Endodermal cell (in vitro differentiated cells): Measurements from ENCODE around the gene RPS27L. TPM values are rescaled to one million over a fixed set of nuclear protein-coding genes. Genes with fewer than 3 reads are reported as not detected.
A peak's percentile ranks its signal among the peaks of the same experiment; 100 is the strongest.

Source experiments
- DNase-seq: peaks from one replicate; pipeline ENCODE4 v3.0.0-alpha.2; 2017
- H3K27ac ChIP-seq: 2 replicates; pipeline ENCODE4 v1.5.1; 2013; ENCODE audit warnings: mild to moderate bottlenecking, low read depth, low read length, moderate library complexity
- H3K27me3 ChIP-seq: 2 replicates; pipeline ENCODE4 v1.6.1; 2013; ENCODE audit warnings: mild to moderate bottlenecking, low read length, moderate library complexity; ENCODE audit not compliant: insufficient read depth, control insufficient read depth, poor library complexity, severe bottlenecking
- H3K36me3 ChIP-seq: 2 replicates; pipeline ENCODE4 v1.7.0; 2013; ENCODE audit warnings: mild to moderate bottlenecking, low read length, moderate library complexity; ENCODE audit not compliant: control insufficient read depth, insufficient read depth
- H3K4me1 ChIP-seq: one replicate; pipeline ENCODE4 v1.7.0; 2013; ENCODE audit warnings: low read length; ENCODE audit not compliant: control insufficient read depth, insufficient read depth
- H3K4me3 ChIP-seq: 2 replicates; pipeline ENCODE4 v1.5.1; 2013; ENCODE audit warnings: mild to moderate bottlenecking, low read length, moderate library complexity
- H3K9ac ChIP-seq: 2 replicates; pipeline ENCODE4 v1.6.1; 2013; ENCODE audit warnings: mild to moderate bottlenecking, low read length, moderate library complexity; ENCODE audit not compliant: poor library complexity, severe bottlenecking; ENCODE audit errors: extremely low read depth
- H3K9me3 ChIP-seq: 2 replicates; pipeline ENCODE4 v1.6.1; 2013; ENCODE audit warnings: mild to moderate bottlenecking, low read length, moderate library complexity; ENCODE audit not compliant: control insufficient read depth
- H3K27ac Mint-ChIP-seq: 2 replicates; pipeline ENCODE4 v1.8.0; 2020; ENCODE audit warnings: mixed read lengths
- H3K27me3 Mint-ChIP-seq: 2 replicates; pipeline ENCODE4 v1.8.0; 2021; ENCODE audit warnings: mild to moderate bottlenecking, mixed read lengths; ENCODE audit not compliant: insufficient read depth
- H3K36me3 Mint-ChIP-seq: 2 replicates; pipeline ENCODE4 v1.8.0; 2020; ENCODE audit warnings: low read depth, mixed read lengths
- H3K4me1 Mint-ChIP-seq: 2 replicates; pipeline ENCODE4 v1.8.0; 2020; ENCODE audit warnings: mixed read lengths
- H3K4me3 Mint-ChIP-seq: 2 replicates; pipeline ENCODE4 v1.8.0; 2020; ENCODE audit warnings: mild to moderate bottlenecking, moderate library complexity, mixed read lengths
- H3K9me3 Mint-ChIP-seq: 2 replicates; pipeline ENCODE4 v1.8.0; 2020; ENCODE audit warnings: mild to moderate bottlenecking, mixed read lengths
- WGBS, 2 experiments: methylation state at CpG; one replicate each; pipeline versions ENCODE4 v1.1.5 to v1.1.7; 2013; ENCODE audit warnings: missing lambda C conversion rate in 2 of 2, mixed read lengths in 1 of 2; ENCODE audit not compliant: insufficient coverage in 1 of 2, insufficient read length in 1 of 2; 5-methylcytosine and 5-hydroxymethylcytosine counted together
- total RNA-seq, 2 donors: library from RNA; stranded (reverse); fragmentation: NEBNext Ultra II Directional in 1 of 2; extraction: Animal tissue kit (Norgen Biotek cat#: 25700) in 1 of 2; gene quantifications; 2 replicates in 1 of 2; 3 replicates in 1 of 2; pipeline ENCODE4 v1.2.1, GENCODE V29; 2021
- TF ChIP-seq, protein P1 (sequence below): fragments of 200-600 bp; sonication (generic); conservative IDR thresholded peaks from 2 replicates; pipeline ENCODE4 v1.5.0; 2021; ENCODE audit warnings: antibody characterized with exemption, mild to moderate bottlenecking

The RPS27L gene
- total RNA-seq, 2 donors from 2014 or later, result 56.2 to 68.8 TPM

DNA sequence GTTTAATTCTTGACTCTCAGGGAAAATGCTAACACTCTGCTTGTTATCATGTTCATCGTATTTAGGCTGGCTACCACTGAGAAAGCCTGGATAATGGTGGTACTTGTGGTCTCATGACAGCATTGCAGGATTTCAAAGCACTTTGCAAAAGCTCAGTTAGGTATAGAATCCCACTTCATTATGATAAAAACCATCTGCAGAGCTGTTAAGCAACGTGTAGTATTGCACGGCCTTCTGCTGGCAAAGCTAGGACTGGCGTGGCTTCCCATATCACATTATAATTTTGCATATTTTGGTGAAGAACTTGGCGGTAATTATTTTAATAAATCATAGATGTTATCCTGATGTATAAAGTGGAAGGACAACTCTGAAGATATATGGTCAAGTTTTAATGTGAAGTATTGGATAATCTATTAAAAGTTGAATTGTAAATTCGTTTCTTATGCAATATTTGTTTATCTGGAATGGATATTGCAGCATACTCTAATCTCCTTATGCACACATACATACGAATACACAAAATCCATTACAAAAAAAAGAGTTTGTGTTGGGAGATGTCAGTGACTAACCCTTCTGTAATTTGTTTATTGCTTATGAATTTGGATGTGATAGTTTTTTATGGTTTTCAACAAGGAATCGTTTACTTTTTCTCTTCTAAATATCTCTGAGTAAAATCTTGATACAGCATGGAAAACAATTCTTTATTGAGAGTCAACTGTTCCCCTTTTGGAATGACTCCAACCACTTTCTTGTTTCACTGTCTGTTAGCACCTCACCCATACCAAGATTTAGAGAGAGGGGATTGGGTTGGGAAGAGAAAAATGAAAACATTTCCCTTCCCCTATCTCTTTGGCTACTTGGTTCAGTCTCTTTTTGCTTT, 41.3 kb upstream of the RPS27L start:
- H3K9ac ChIP-seq, result no peak overlapping the region
- TF ChIP-seq, protein P1, sequence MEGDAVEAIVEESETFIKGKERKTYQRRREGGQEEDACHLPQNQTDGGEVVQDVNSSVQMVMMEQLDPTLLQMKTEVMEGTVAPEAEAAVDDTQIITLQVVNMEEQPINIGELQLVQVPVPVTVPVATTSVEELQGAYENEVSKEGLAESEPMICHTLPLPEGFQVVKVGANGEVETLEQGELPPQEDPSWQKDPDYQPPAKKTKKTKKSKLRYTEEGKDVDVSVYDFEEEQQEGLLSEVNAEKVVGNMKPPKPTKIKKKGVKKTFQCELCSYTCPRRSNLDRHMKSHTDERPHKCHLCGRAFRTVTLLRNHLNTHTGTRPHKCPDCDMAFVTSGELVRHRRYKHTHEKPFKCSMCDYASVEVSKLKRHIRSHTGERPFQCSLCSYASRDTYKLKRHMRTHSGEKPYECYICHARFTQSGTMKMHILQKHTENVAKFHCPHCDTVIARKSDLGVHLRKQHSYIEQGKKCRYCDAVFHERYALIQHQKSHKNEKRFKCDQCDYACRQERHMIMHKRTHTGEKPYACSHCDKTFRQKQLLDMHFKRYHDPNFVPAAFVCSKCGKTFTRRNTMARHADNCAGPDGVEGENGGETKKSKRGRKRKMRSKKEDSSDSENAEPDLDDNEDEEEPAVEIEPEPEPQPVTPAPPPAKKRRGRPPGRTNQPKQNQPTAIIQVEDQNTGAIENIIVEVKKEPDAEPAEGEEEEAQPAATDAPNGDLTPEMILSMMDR, result no peak
- no peak overlapping the region for H3K27ac ChIP-seq
- H3K27ac Mint-ChIP-seq, result no peak overlapping the region
- H3K27me3 Mint-ChIP-seq, result no peaks in the 10 kb centered on the region
- DNase-seq, result no peak
- no peaks in the 10 kb centered on the region for H3K36me3 ChIP-seq
- no peaks in the 10 kb centered on the region for H3K4me1 ChIP-seq
- H3K4me1 Mint-ChIP-seq, result peaks cover 43% of the 10 kb centered on the region
- WGBS, 2 experiments, result 73 to 84% methylated on average over 3 to 6 of the region's 8 CpGs
- no peaks in the 10 kb centered on the region for H3K9me3 ChIP-seq
- no peaks in the 10 kb centered on the region for H3K27me3 ChIP-seq
- no peak overlapping the region for H3K4me3 ChIP-seq
- no peaks in the 10 kb centered on the region for H3K9me3 Mint-ChIP-seq
- H3K36me3 Mint-ChIP-seq, result peaks cover 2% of the 10 kb centered on the region
- H3K4me3 Mint-ChIP-seq, result no peak overlapping the region

- no peaks in the 10 kb centered on the region for H3K9me3 ChIP-seq
- Mint-ChIP-seq H3K27ac (peak overlapping the region; percentile 63), H3K9me3 (no peaks in the 10 kb centered on the region), H3K27me3 (no peaks in the 10 kb centered on the region), H3K36me3 (peaks cover 2% of the 10 kb centered on the region), H3K4me3 (no peak overlapping the region), H3K4me1 (peaks cover 43% of the 10 kb centered on the region)
- no peak overlapping the region for H3K4me3 ChIP-seq
- H3K27me3 ChIP-seq, result no peaks in the 10 kb centered on the region
- H3K4me1 ChIP-seq, result no peaks in the 10 kb centered on the region
- H3K9ac ChIP-seq, result no peak overlapping the region
- whole genome bisulfite sequencing, 2 experiments, result 100% methylated on average over 1 of the region's 1 CpG; no CpG with 5 or more reads in 1 of the 2 experiments
- no peaks in the 10 kb centered on the region for H3K36me3 ChIP-seq
- no peak overlapping the region for H3K27ac ChIP-seq
- DNase-seq, result no peak
- TF ChIP-seq, protein P1, result no peak
Measured at GRCh38 chr15:63197626-63198025, 40.3 kb upstream of the RPS27L start.

GRCh38 chr15:63196842-63197241, 39.6 kb upstream of the RPS27L start:
- Mint-ChIP-seq H3K36me3 (peaks cover 2% of the 10 kb centered on the region), H3K27ac (no peak overlapping the region), H3K4me3 (no peak overlapping the region), H3K27me3 (no peaks in the 10 kb centered on the region), H3K4me1 (peaks cover 46% of the 10 kb centered on the region), H3K9me3 (no peaks in the 10 kb centered on the region)
- no peaks in the 10 kb centered on the region for H3K36me3 ChIP-seq
- H3K27ac ChIP-seq, result no peak overlapping the region
- H3K9ac ChIP-seq, result no peak overlapping the region
- TF ChIP-seq, protein P1, result no peak
- no peak overlapping the region for H3K4me3 ChIP-seq
- no peak for DNase-seq
- H3K27me3 ChIP-seq, result no peaks in the 10 kb centered on the region
- no CpG with 5 or more reads among the region's 1 CpG for WGBS, 2 experiments
- H3K9me3 ChIP-seq, result no peaks in the 10 kb centered on the region
- no peaks in the 10 kb centered on the region for H3K4me1 ChIP-seq
